DOHH2 (cell line): ENCODE data around the gene PIGZ.

Experiments
- H3F3A ChIP-seq: fragments of 200-600 bp; sonication (generic), shearing (Covaris generic); 2 replicates; pipeline ENCODE4 v1.6.0; 2016; ENCODE audit warnings: antibody characterized with exemption, mild to moderate bottlenecking; ENCODE audit not compliant: control insufficient read depth, insufficient read depth
- H3K27ac ChIP-seq: fragments of 200-600 bp; sonication (generic); 2 replicates; pipeline ENCODE4 v1.5.1; 2014; ENCODE audit warnings: low read depth, mild to moderate bottlenecking, low read length, moderate library complexity
- H3K27me3 ChIP-seq: fragments of 200-600 bp; sonication (generic); 2 replicates; pipeline ENCODE4 v1.6.1; 2014; ENCODE audit warnings: mild to moderate bottlenecking, low read length, mixed read lengths; ENCODE audit not compliant: control insufficient read depth
- H3K36me3 ChIP-seq: fragments of 200-600 bp; sonication (generic); 2 replicates; pipeline ENCODE4 v1.6.1; 2014; ENCODE audit warnings: mild to moderate bottlenecking, low read length, moderate library complexity, mixed read lengths; ENCODE audit not compliant: control insufficient read depth
- H3K4me1 ChIP-seq: fragments of 200-600 bp; sonication (generic); 2 replicates; pipeline ENCODE4 v1.6.1; 2014; ENCODE audit warnings: mild to moderate bottlenecking, low read length, mixed read lengths; ENCODE audit not compliant: control insufficient read depth
- H3K4me2 ChIP-seq: fragments of 200-600 bp; sonication (generic); 2 replicates; pipeline ENCODE4 v1.6.0; 2014; ENCODE audit warnings: mild to moderate bottlenecking, low read length, moderate library complexity
- H3K4me3 ChIP-seq: fragments of 200-600 bp; sonication (generic); 2 replicates; pipeline ENCODE4 v1.5.1; 2014; ENCODE audit warnings: mild to moderate bottlenecking, low read length, mixed read lengths
- H3K79me2 ChIP-seq: fragments of 200-600 bp; sonication (generic); 2 replicates; pipeline ENCODE4 v1.6.1; 2014; ENCODE audit warnings: mild to moderate bottlenecking, low read length, mixed read lengths; ENCODE audit not compliant: control insufficient read depth
- H3K9me2 ChIP-seq: fragments of 200-600 bp; sonication (generic); replicated peaks from 2 replicates; pipeline ENCODE4 v1.6.1; 2014; ENCODE audit warnings: mild to moderate bottlenecking, low read length, mixed read lengths; ENCODE audit not compliant: control insufficient read depth
- H3K9me3 ChIP-seq: fragments of 200-600 bp; sonication (generic); 2 replicates; pipeline ENCODE4 v1.6.1; 2014; ENCODE audit warnings: antibody characterized with exemption, low read length, mixed read lengths; ENCODE audit not compliant: control insufficient read depth, insufficient read depth
- H4K20me1 ChIP-seq: fragments of 200-600 bp; sonication (generic); 2 replicates; pipeline ENCODE4 v1.6.0; 2014; ENCODE audit warnings: low read depth, mild to moderate bottlenecking, antibody characterized with exemption, low read length, moderate library complexity; ENCODE audit not compliant: control insufficient read depth, insufficient read depth
- EZH2phosphoT487 ChIP-seq: fragments of 200-600 bp; sonication (generic); IDR thresholded peaks from 2 replicates; pipeline ENCODE4 v1.6.1; 2017; ENCODE audit warnings: borderline replicate concordance, mild to moderate bottlenecking, antibody characterized with exemption, low read length, moderate library complexity, mixed read lengths
- TF ChIP-seq, protein P1 (sequence below): fragments of 200-600 bp; sonication (generic); IDR thresholded peaks from one replicate; pipeline ENCODE4 v1.5.1; 2014; ENCODE audit warnings: antibody characterized with exemption, mild to moderate bottlenecking, low read depth, low read length; ENCODE audit not compliant: poor library complexity, severe bottlenecking

The PIGZ gene

DNA sequence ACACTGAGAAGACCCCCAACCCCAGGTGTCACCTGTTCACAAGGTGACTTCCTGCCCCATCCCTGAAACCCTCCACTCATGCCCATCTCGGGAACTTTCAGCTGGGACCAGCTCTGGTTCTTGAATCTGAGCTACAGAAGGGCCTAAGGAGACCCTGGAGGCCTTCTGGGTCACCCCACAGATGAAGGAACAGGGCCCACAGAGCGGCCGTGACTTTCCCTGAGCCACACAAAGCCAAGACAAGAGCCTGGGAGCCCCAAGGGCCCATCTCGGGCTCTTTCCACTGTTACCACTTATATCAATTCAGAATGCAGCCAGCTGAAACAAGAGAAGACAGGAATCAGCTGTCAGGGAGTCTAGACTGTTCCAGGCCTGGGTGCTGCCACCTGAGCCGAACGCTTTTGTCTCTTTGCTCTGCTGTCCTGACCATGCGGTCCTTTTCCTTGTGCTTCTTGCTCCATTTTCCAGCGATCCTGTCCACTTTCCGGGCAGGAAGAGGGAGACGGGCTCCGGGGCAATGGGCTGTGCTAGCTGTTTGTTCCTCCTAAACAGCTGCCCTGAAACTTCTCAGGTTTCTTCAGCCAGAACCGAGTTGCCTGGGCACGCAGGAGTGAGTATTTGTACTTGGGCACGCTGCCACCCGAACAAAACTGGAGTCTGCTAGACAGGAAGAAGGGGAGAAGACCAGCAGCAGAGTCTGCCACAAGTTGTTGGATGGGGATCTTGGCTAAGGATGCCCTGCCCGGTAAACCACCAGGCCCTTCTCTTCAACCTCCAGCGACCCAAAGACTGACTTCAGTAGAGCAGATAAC lies 28.0 kb upstream of the PIGZ start:
- Histone ChIP-seq H3K27me3 (no peaks in the 10 kb centered on the region), H3K9me3 (no peaks in the 10 kb centered on the region), H3K36me3 (no peaks in the 10 kb centered on the region), H4K20me1 (no peaks in the 10 kb centered on the region), H3F3A (no peaks in the 10 kb centered on the region), H3K27ac (no peak overlapping the region), H3K4me1 (no peaks in the 10 kb centered on the region), H3K4me3 (no peak overlapping the region), H3K9me2 (no peaks in the 10 kb centered on the region), H3K4me2 (no peak overlapping the region), H3K79me2 (no peaks in the 10 kb centered on the region)
- TF ChIP-seq EZH2phosphoT487, result no peak
- TF ChIP-seq, protein P1, sequence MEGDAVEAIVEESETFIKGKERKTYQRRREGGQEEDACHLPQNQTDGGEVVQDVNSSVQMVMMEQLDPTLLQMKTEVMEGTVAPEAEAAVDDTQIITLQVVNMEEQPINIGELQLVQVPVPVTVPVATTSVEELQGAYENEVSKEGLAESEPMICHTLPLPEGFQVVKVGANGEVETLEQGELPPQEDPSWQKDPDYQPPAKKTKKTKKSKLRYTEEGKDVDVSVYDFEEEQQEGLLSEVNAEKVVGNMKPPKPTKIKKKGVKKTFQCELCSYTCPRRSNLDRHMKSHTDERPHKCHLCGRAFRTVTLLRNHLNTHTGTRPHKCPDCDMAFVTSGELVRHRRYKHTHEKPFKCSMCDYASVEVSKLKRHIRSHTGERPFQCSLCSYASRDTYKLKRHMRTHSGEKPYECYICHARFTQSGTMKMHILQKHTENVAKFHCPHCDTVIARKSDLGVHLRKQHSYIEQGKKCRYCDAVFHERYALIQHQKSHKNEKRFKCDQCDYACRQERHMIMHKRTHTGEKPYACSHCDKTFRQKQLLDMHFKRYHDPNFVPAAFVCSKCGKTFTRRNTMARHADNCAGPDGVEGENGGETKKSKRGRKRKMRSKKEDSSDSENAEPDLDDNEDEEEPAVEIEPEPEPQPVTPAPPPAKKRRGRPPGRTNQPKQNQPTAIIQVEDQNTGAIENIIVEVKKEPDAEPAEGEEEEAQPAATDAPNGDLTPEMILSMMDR, result no peak

DNA sequence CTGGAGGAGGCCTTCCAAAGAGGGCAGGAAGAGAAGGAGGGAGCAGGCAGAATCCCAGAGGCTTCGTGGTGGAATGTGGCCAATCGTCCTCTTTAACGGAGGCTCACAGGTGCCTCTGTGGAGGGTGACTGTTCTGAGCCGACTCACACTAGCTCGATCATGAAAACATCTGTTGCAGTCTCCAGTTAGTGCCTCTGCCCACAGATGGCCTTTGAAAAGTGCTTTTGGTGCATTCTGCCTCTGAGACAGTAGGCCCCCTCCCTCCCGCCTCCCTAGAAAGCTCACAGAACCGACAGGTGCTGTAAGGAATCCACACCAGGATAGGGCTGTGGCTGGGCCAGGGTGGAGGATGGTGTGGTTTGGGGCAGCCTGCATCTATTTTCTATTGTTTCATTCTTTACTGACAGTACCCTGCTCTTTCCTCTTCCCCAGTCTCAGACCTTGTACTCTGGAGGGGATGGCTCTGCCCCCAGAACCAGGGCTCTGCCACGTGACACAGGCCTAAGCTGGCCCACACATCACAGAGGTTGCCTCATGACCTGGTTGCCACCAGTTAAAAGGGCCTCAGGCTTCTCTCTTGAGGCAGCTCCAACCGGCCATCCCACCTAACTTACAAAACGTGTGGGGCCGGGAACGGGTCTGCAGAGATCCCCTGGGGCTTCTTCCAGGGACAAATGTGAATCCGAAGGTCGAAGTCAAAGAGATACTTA lies 27.2 kb upstream of the PIGZ start:
- Histone ChIP-seq H3K4me3 (no peak overlapping the region), H3K4me1 (no peaks in the 10 kb centered on the region), H3K9me3 (no peaks in the 10 kb centered on the region), H3K27me3 (no peaks in the 10 kb centered on the region), H3K79me2 (no peaks in the 10 kb centered on the region), H3K36me3 (no peaks in the 10 kb centered on the region), H3K9me2 (no peaks in the 10 kb centered on the region), H3K4me2 (no peak overlapping the region), H4K20me1 (no peaks in the 10 kb centered on the region), H3F3A (no peaks in the 10 kb centered on the region), H3K27ac (no peak overlapping the region)
- TF ChIP-seq, protein P1, result no peak
- no peak for TF ChIP-seq EZH2phosphoT487

DNA sequence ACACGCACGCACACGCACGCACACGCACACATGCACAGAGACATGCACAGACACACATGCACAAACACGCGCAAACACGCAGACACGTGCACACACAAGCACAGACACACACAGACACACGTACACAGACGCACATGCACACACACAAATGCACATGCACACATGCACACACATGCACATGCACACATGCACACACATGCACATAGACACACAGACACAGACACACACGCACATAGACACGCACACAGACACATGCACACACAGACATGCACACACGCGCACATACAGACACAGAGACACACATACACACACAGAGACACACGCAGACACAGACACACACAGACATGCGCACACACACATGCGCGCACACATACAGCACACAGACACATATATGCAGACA lies 26.4 kb upstream of the PIGZ start:
- Histone ChIP-seq H3K9me3 (no peaks in the 10 kb centered on the region), H3K36me3 (no peaks in the 10 kb centered on the region), H3K9me2 (no peaks in the 10 kb centered on the region), H3K27me3 (no peaks in the 10 kb centered on the region), H3F3A (no peaks in the 10 kb centered on the region), H3K4me2 (no peak overlapping the region), H3K27ac (no peak overlapping the region), H3K4me3 (no peak overlapping the region), H3K4me1 (no peaks in the 10 kb centered on the region), H4K20me1 (no peaks in the 10 kb centered on the region), H3K79me2 (no peaks in the 10 kb centered on the region)
- no peak for TF ChIP-seq EZH2phosphoT487
- TF ChIP-seq, protein P1, result no peak
